ENCODE results near the gene NDUFB7.

DNA sequence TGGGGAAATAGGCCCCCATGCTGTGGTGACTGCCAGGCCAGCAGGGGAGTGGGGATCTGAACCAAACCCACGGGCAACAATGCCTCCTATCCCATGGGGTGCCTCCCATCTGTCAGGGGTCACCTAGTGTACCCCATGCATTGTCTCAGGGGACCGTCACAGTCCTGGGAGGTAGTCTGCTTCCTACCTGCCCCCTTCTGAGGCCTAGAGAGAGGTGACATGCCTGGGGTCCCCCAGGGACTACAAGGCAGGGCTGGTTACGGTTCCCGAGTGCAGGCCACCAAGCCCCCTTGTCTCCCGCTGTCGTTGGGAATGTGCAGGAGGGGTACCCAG is 11.1 kb downstream of the NDUFB7 start:
- no peak for TF ChIP-seq EZH2 (optimal IDR thresholded peaks at IDR 0.05; ENCODE audit: low read depth, low read length)
- TF ChIP-seq, protein P1, sequence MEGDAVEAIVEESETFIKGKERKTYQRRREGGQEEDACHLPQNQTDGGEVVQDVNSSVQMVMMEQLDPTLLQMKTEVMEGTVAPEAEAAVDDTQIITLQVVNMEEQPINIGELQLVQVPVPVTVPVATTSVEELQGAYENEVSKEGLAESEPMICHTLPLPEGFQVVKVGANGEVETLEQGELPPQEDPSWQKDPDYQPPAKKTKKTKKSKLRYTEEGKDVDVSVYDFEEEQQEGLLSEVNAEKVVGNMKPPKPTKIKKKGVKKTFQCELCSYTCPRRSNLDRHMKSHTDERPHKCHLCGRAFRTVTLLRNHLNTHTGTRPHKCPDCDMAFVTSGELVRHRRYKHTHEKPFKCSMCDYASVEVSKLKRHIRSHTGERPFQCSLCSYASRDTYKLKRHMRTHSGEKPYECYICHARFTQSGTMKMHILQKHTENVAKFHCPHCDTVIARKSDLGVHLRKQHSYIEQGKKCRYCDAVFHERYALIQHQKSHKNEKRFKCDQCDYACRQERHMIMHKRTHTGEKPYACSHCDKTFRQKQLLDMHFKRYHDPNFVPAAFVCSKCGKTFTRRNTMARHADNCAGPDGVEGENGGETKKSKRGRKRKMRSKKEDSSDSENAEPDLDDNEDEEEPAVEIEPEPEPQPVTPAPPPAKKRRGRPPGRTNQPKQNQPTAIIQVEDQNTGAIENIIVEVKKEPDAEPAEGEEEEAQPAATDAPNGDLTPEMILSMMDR (IDR thresholded peaks at IDR 0.05; ENCODE audit: low read length), result no peak
- no peak for TF ChIP-seq EZH2phosphoT487 (IDR thresholded peaks at IDR 0.05; ENCODE audit: low read length)

Data from MM.1S (cell line).